HG03103 (cell line): ENCODE measurements around the gene IGFBP5.

Experiments used
- ATAC-seq: cut with Tn5 transposase; IDR thresholded peaks from one replicate; pipeline ENCODE4 v1.9.1; 2021; ENCODE audit warnings: low read depth; ENCODE audit not compliant: unreplicated experiment

Gene IGFBP5, protein sequence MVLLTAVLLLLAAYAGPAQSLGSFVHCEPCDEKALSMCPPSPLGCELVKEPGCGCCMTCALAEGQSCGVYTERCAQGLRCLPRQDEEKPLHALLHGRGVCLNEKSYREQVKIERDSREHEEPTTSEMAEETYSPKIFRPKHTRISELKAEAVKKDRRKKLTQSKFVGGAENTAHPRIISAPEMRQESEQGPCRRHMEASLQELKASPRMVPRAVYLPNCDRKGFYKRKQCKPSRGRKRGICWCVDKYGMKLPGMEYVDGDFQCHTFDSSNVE

GRCh38 chr2:216695401-216695821, at the start of gene IGFBP5:
Gene IGFBP5, minus strand, starts transcription at chr2:216695549. Its CDS starts 774 bp downstream, at chr2:216694775.
- ATAC-seq: no peak

DNA sequence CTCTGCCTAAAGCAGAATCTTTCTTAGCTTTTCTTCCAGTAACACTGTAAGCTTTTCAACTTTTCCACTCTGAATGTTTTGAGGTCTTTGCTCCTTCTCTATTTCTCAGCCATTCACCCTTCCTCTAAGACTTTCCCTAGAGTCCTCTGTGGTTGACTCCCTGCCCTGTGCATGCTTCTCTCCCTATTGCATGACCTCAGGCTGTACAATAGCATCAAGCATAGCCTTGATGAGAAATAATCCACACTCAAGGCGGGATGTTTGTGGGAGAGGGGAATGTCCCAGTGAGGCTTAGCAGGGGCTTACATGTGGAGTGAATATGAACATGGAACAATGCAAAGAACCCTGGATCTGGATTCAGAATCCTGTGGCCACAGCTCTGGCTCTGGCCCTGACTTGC, 48.4 kb upstream of the IGFBP5 start:
- ATAC-seq: no peak

GRCh38 chr2:216742411-216742810, 47.1 kb upstream of the IGFBP5 start:
- no peak for ATAC-seq

DNA sequence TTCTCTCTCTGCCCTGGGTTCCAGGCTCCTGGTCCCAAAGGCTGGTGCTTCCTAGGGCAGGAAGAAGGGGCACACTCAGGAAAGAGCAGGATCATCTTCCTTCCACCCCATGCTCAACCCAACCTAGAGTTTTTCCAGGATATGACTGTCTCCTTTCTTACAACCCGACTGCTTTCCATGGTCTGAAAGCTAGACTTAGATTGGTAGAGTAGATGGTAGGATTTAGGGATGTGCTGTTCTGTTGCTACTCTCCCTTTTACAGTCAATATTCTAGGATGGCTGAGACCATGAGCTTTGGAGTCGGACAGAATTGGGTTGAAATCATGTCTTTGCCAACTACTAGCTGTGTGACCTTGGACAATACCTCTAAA, 45.9 kb upstream of the IGFBP5 start:
- ATAC-seq: no peak

- no peak for ATAC-seq
Observed at GRCh38 chr2:216740557-216741222, 45.3 kb upstream of the IGFBP5 start.

DNA sequence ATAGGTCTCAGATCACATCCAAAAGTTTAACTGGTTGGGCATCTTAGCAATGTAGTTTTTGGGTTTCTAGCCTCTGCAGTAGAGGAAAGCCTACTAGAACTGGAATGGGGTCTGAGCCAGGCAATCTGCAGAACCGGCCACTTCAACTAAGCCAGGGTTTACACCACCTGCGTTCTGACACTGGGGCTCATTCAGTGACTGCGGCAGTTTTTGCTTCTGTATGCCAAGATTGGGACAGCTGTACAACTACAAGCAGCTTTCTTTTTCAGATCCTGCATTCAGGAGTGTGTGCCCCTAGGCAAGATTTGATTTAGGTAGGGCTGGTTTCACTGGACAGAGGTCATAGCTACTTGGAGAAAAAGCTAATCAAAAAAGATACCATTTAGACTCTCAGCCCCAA, 43.7 kb upstream of the IGFBP5 start:
- ATAC-seq: no peak

DNA sequence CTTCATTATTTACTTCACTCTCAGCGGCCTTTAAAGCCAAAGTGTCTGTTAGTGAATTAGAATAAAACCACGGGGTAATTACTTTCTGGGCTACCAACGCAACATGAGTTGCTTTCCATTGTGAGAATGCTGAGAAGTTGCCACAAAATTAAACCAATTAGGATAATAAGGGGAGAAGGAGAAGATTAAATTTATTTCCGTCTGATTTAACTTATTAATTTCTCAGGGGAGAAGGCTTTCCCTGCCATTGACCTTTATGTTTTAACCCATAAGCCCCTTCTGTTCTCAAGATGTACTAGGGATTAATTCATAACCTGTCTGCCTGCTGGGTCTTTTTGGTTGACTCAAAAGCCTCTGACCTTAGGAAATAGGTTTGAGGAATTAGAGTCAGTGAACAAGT, 42.3 kb upstream of the IGFBP5 start:
- ATAC-seq: no peak

GRCh38 chr2:216736326-216736725, 41.0 kb upstream of the IGFBP5 start:
- ATAC-seq: no peak

DNA sequence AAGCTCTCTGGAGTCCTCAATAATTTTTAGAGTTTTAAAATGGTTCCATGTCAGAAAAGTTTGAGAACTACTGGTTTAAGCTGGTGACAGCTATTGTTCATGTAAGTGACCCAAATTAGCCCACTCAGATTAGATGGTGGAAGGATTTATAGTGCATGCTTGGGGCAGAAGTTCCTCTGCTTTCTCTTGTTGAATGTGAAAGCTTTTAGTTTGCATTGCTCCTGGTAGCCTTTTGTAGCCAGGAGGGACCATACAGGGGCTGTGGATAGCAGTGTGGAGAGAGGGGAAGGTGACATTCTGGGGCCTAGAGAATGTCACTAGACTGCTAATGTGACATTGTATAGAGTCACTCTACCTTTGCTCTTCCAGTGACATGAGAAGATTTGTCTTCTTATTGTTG, 40.3 kb upstream of the IGFBP5 start:
- ATAC-seq: no peak

- no peak for ATAC-seq
Observed at GRCh38 chr2:216735086-216735485, 39.7 kb upstream of the IGFBP5 start.

DNA sequence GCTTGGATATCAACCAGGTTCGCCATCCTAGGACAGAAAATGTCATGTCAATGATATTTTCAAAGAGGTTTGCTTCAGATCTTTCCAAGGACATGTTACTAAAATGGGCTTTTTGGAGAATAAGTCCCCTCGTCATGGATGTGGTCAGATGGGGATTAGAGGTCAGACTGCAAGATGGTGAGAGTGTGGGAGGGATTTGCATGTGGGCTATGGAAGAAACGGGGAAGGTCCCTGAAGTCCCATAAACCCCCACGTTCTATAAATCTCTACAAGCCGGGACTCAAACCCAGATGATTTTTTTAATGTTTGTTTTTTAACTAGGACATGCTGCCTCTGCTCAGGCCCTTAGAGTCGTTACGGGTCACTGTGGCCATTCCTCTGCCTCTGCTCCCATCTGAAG, 37.7 kb upstream of the IGFBP5 start:
- no peak for ATAC-seq

DNA sequence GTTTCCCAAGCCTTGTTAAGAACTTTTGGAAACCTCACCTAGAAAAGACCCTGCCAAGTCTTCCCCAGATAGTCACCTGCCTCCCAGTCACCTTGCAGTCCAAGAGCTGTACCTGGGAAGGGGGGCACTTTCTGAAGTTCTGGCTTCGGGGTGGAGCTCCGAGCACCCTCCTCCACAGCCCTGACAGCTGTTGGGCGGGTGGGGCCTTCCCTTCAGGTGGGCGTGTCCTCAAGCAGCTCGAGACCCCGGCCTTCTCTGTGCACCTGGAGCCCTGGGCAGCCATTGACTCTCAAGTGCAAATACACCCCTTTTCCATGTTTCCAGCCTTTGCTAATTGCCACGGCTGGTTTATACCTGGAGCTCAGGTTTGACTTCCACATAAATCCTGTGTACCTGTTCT, 37.0 kb upstream of the IGFBP5 start:
- ATAC-seq: no peak

DNA sequence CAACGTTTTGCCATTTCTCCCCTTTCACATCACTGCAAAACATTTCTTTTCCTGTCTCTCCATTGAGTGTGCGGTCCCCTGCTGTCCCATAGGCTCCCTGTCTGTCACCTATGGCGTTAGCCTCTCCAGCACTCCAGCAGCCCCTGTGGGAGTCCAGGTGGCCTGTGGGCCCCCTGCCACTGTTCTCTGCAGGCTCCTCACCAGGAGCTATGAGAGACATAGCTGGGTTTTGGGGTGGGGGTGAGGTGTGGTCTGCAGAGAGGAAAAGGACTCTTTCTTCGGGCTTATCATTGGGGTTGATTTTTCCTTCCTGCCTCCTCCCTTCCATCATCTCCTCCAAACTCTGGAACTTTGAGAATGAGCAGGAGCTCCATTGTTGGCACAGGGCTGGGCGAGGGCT, 36.1 kb upstream of the IGFBP5 start:
- ATAC-seq: no peak

DNA sequence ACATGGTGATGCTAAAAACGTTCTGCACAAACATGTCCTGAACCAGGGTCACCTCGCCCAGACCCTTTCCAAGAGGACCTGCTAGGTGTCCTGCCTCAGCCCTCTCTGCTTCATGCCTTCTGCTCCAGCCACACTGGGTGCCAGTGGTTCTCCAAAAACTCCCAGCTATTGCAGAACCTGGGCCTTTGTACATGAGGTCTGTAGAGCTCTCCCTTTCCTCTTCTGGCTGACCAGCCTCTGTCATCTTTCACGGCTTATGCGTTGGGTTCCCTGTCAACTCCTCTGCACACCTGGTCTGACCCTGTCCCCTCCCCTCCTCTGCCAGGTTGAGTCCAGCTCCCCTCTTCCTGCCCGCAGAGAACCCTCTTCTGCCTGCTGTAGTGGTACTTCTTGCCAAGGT, 35.5 kb upstream of the IGFBP5 start:
- no peak for ATAC-seq

GRCh38 chr2:216727346-216728122, 32.2 kb upstream of the IGFBP5 start:
- ATAC-seq: no peak

DNA sequence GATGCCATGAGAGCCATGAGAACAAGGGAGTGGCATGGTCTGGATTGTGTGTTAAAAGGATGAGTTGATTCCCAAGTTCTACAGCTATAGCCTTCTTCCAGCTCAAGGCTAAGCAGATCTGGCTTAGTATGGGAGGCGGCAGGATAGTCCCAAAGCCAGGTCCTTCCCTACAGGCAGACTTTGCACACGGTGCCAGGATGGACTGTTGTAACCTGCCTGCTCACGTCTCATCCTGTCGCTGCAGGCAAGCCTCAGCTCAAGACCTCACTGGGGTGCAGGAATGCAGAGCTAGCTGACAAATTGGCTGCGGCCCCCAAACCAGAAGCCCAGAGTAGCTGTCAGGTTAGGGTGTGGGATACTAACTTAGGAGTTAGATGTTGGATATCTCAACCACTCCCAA, 28.8 kb upstream of the IGFBP5 start:
- ATAC-seq: no peak

DNA sequence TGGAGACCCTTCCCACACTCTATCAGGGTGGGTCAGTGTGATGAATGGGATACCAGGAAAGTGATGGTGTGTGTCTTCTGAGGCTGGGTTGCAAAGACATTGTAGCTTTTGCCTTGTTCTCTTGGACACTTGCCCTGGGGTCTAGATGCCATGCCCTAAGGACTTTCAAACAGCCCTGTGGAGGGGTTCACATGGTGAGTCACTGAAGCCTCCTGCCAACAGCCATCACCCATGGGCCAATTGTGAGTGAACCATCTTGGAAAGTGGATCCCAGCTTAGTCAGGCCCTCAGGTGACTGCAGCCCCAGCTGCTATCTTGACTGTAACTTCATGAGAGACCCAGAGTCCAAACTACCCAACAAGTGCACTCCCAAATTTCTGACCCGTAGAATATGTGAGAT, 25.8 kb upstream of the IGFBP5 start:
- no peak for ATAC-seq

GRCh38 chr2:216720722-216721121, 25.4 kb upstream of the IGFBP5 start:
- ATAC-seq: no peak

DNA sequence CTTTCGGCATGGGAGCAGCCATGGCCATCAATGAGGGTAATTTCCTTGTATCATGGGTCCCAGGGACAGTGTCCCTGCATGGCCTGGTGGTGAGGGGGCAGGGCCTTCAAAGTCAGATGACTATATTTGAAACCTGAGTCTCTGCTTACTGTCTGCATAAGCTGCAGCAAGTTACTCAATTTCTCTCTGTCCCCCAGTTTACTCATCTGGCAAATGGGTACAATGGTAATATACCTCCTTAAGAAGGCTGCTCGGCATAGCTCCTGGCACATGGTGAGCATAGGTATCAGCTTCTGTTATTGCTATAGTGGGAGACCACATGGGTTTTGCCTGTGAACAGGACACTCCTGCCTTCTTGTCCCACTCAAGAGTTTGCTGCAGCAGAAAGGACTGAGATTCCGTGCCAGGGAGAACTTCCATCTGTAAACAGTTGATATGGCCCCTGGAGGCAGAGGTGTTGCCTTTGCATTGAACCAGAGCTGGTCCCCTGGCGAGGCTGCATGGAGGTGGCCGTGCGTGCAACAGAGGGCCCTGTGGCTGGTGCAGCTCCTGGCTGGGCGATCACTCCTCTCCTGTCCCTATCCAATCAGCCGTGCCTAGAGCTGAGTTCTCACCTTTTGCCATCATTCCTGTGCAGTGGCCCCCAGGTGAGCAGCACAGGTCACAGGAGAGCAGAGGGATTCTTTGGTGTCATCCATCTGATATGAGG, 22.7 kb upstream of the IGFBP5 start:
- no peak for ATAC-seq

DNA sequence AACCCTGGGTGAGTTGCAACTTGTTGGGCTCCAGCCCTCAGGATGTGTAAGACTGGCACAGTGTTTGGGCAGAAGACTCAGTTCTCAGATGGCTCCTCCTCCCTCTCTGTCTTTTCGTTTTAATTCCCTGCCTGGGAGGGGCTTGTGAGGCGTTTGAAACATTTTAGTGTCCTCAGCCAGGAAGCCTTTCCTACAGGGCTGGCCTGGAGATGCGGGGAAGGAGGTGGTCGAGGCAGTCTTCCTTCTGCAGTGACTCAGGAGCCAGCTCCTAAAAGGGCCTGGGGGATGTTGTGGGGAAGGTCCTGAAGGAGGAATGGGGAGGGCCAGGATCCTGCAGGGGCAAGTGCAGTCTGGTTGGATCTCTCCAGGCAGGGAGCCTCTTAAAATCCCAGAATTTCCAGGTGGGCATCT, 22.1 kb upstream of the IGFBP5 start:
- no peak for ATAC-seq

DNA sequence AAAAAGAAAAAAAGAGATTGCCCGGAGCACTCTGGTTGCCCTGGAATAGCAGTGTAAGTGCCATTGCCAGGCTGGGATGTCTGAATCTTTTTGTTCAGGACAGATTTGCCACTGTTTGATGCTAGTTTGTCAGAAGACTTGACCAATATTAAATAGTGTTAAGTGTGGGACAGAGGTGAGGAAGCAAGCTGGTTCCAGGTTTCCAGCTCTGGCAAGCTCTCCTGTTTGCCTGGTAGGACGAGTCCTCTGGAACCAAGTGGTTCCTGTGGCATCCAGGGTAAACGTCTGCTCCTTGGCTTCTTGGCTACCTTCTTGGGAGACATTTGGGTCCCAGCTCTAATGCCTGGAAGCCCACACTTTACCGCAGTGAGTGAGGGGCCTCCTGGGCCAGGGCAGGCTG, 20.8 kb upstream of the IGFBP5 start:
- no peak for ATAC-seq
